Transverse colon (tissue), 3 donors: ENCODE measurements around the gene SUB1.

ENCODE experiments used
- CTCF ChIP-seq, 5 experiments: fragments of 200-600 bp in 3 of 5; fragments of 450-650 bp in 2 of 5; sonication (generic) in 3 of 5; IDR thresholded peaks; 1 replicate in 2 of 5; 2 replicates in 3 of 5; pipeline ENCODE4 v1.5.1; 2016 to 2017; ENCODE audit warnings: antibody characterized with exemption in 5 of 5, inconsistent platforms in 3 of 5, mild to moderate bottlenecking in 2 of 5, moderate library complexity in 1 of 5
- EP300 ChIP-seq: sonication (generic); formaldehyde crosslinking; IDR thresholded peaks from one replicate; pipeline ENCODE4 v1.6.1; 2017; ENCODE audit warnings: antibody characterized with exemption, low read depth
- POLR2A ChIP-seq: fragments of 450-650 bp; IDR thresholded peaks from one replicate; pipeline ENCODE4 v1.6.1; 2016; ENCODE audit warnings: antibody characterized with exemption, mild to moderate bottlenecking, moderate library complexity

- TF ChIP-seq CTCF (IDR thresholded peaks at IDR 0.05), result no peak
- no peak for TF ChIP-seq POLR2A
- TF ChIP-seq EP300, result no peak
Observed at GRCh38 chr5:32538031-32538547, 47.3 kb upstream of the SUB1 start.
